Stomach smooth muscle (tissue), 2 donors: ENCODE results near the gene COQ8A.

Experiments
- H3K27ac ChIP-seq: one replicate; pipeline ENCODE4 v1.7.0; 2013; ENCODE audit warnings: mild to moderate bottlenecking, low read length, inconsistent platforms
- H3K27me3 ChIP-seq, 2 donors: one replicate each; pipeline ENCODE4 v1.7.0; 2013; ENCODE audit warnings: low read length in 2 of 2; ENCODE audit not compliant: insufficient read depth in 2 of 2, control insufficient read depth in 1 of 2
- H3K36me3 ChIP-seq, 2 donors: one replicate each; pipeline ENCODE4 v1.7.0; 2013; ENCODE audit warnings: low read length in 2 of 2; ENCODE audit not compliant: control insufficient read depth in 2 of 2, insufficient read depth in 2 of 2
- H3K4me1 ChIP-seq: one replicate; pipeline ENCODE4 v1.7.0; 2013; ENCODE audit warnings: low read length; ENCODE audit not compliant: control insufficient read depth, insufficient read depth
- H3K4me3 ChIP-seq, 2 donors: one replicate each; pipeline ENCODE4 v1.7.0; 2013; ENCODE audit warnings: low read length in 2 of 2
- H3K9ac ChIP-seq, 2 donors: one replicate each; pipeline ENCODE4 v1.7.0; 2013; ENCODE audit warnings: low read length in 2 of 2, mild to moderate bottlenecking in 1 of 2
- H3K9me3 ChIP-seq, 2 donors: one replicate each; pipeline ENCODE4 v1.7.0; 2013; ENCODE audit warnings: low read length in 2 of 2; ENCODE audit not compliant: control insufficient read depth in 2 of 2
- donor health status: healthy.
- donor health status: Pancreatic carcinoma.

Gene COQ8A

GRCh38 chr1:226973898-226974543 is 33.9 kb downstream of the COQ8A start:
- peaks cover 4 to 12% of the 10 kb centered on the region in 2 donors for H3K36me3 ChIP-seq
- peak overlapping the region in 1 of 2 donors; percentile 47 for H3K4me3 ChIP-seq

GRCh38 chr1:226974544-226975258 is 34.6 kb downstream of the COQ8A start:
- Histone ChIP-seq H3K27ac (peak overlapping the region; percentile 97), H3K36me3 (peaks cover 6 to 15% of the 10 kb centered on the region in 2 donors), H3K9me3 (peaks cover 0 to 3% of the 10 kb centered on the region in 2 donors), H3K4me3 (peak overlapping the region in 1 of 2 donors; percentile 47), H3K4me1 (peaks cover 30% of the 10 kb centered on the region), H3K9ac (peak overlapping the region; percentile 47 to 64), H3K27me3 (no peaks in the 10 kb centered on the region)

More at GRCh38 chr1:226973898-226974543, 33.9 kb downstream of the COQ8A start:
- H3K27me3 ChIP-seq, result no peaks in the 10 kb centered on the region
- peak overlapping the region; percentile 97 for H3K27ac ChIP-seq
- H3K4me1 ChIP-seq, result peaks cover 30% of the 10 kb centered on the region
- peak overlapping the region; percentile 62 to 64 for H3K9ac ChIP-seq
- H3K9me3 ChIP-seq, result peaks cover 0 to 3% of the 10 kb centered on the region in 2 donors

DNA sequence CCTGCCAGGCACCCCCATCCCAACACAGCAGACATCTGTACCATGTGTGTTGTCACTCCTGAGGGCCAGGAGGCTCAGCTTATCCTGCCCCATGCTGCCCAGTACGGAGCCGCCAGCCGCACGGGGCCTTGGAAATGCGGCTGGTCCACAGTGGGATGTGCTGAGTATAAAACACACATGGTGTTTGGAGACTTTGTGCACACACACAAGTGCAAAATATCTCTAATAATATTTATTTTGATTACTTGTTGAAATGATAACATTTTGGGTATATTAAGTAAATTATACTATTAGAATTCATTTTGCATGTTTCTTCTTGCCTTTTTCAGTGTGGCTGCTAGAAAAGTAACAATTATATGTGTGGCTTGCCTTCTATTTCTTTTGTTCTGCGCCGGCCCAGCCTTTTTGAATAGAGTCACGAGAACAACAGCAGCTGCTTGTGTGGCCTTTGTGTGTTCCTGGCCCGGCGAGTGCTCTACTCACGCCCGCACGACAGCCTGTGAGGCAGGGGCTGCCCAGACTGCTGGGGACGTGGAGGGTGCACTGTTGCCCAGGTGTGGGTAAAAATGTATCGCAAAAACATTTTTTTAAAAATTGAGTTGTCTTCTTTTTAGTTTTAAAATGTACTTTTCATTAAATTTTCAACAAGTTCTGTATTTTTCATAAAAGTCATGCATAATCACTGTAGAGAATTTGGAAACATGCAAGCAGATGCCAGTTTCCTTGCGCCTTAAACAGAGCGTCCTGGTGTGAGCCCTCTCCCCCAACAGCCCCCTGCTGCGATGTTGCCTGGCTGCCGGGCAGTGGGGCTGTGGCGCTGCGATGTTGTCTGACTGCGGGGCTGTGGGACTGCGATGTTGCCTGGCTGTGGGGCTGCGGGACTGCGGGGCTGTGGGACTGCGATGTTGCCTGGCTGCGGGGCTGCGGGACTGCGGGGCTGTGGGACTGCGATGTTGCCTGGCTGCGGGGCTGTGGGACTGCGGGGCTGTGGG is 35.5 kb downstream of the COQ8A start:
- H3K9ac ChIP-seq, result peak overlapping the region; percentile 47 to 64
- H3K9me3 ChIP-seq, result peaks cover 0 to 3% of the 10 kb centered on the region in 2 donors
- no peaks in the 10 kb centered on the region for H3K27me3 ChIP-seq
- peaks cover 30% of the 10 kb centered on the region for H3K4me1 ChIP-seq
- H3K36me3 ChIP-seq, result peaks cover 5 to 16% of the 10 kb centered on the region in 2 donors
- H3K4me3 ChIP-seq, result peak overlapping the region in 1 of 2 donors; percentile 47
- H3K27ac ChIP-seq, result peak overlapping the region; percentile 97

DNA sequence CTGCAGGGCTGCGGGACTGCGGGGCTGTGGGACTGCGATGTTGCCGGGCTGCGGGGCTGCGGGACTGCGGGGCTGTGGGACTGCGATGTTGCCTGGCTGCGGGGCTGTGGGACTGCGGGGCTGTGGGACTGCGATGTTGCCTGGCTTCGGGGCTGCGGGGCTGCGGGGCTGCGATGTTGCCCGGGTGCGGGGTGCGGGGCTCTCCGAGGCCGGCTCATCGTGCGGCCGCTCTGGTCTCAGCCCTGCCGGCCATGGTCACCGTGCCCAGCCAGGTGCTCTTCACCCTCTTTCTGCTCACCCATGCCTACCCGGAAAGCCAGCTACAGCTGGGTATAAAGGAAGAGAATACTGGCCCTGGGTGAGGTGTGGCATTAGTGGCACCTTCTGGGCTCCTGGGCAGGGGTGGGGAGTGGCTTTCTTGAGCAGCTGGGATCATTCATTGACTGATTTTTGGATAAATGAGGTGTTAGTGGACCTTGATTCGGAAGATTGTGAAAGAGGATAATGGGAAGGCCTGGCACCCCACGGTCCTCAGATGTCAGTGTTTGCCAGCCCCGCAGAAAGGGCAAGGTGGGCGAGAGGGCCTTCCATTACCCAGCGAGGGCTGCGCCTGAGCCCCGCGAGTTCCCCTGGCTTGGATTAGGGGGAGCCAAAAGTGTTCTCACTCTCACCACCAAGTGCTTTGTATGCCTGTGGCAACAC is 36.3 kb downstream of the COQ8A start:
- Histone ChIP-seq H3K4me1 (peaks cover 33% of the 10 kb centered on the region), H3K9me3 (peaks cover 0 to 3% of the 10 kb centered on the region in 2 donors), H3K27me3 (no peaks in the 10 kb centered on the region), H3K27ac (no peak overlapping the region), H3K4me3 (no peak overlapping the region), H3K9ac (no peak overlapping the region), H3K36me3 (peaks cover 5 to 16% of the 10 kb centered on the region in 2 donors)

DNA sequence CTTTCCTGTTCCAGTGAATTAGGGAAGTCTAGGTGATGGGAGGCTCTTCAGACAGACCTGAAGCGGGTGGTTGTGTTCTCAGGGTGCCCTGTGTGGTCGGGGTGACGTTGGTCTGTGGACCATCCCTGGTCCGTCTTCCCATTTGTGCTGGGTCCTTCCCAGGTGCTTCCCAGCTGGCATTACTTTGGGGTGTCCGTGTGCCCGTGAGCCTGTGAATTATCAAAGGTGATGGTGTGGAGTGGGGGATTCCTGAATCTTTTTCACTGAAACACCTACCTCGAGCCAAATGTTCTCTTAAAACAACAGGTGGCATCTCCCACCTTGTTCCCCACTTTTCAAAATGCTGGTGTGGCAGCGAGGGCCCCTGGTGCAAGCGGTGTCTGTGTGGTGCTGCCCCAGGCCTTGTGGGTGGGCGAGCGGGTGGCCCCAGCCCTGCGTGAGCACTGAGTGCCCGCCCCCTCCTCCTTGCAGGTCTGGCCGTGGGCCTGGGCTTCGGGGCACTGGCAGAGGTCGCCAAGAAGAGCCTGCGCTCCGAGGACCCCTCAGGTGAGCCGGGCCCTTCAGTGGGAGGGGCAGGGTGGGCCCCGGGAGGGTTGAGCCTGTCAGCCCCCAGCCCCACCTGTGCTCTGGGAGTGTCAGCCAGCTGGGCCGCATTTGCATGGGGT is 37.0 kb downstream of the COQ8A start:
- Histone ChIP-seq H3K4me1 (peaks cover 33% of the 10 kb centered on the region), H3K27ac (no peak overlapping the region), H3K36me3 (peaks cover 5 to 17% of the 10 kb centered on the region in 2 donors), H3K9me3 (no peaks in the 10 kb centered on the region), H3K9ac (no peak overlapping the region), H3K4me3 (no peak overlapping the region), H3K27me3 (no peaks in the 10 kb centered on the region)

GRCh38 chr1:226977643-226978431 is 37.7 kb downstream of the COQ8A start:
- peaks cover 31% of the 10 kb centered on the region for H3K4me1 ChIP-seq

GRCh38 chr1:226978432-226979114 is 38.5 kb downstream of the COQ8A start:
- Histone ChIP-seq H3K36me3 (peaks cover 8 to 31% of the 10 kb centered on the region in 2 donors), H3K9ac (no peak overlapping the region), H3K9me3 (no peaks in the 10 kb centered on the region), H3K27ac (no peak overlapping the region), H3K4me3 (no peak overlapping the region), H3K27me3 (no peaks in the 10 kb centered on the region), H3K4me1 (peaks cover 24% of the 10 kb centered on the region)

More at GRCh38 chr1:226977643-226978431, 37.7 kb downstream of the COQ8A start:
- Histone ChIP-seq H3K9ac (no peak overlapping the region), H3K9me3 (no peaks in the 10 kb centered on the region), H3K4me3 (no peak overlapping the region), H3K27ac (no peak overlapping the region), H3K36me3 (peaks cover 7 to 23% of the 10 kb centered on the region in 2 donors), H3K27me3 (no peaks in the 10 kb centered on the region)

- Histone ChIP-seq H3K36me3 (peaks cover 11 to 36% of the 10 kb centered on the region in 2 donors), H3K27me3 (no peaks in the 10 kb centered on the region), H3K27ac (no peak overlapping the region), H3K4me3 (no peak overlapping the region), H3K4me1 (peaks cover 18% of the 10 kb centered on the region), H3K9ac (no peak overlapping the region), H3K9me3 (no peaks in the 10 kb centered on the region)
Measured at GRCh38 chr1:226979115-226979516, 39.0 kb downstream of the COQ8A start.
